Cardiac septum (tissue), 1 donor: Measurements from ENCODE around the gene PPP2R5E. TPM values are rescaled to one million over a fixed set of nuclear protein-coding genes. Genes with fewer than 3 reads are reported as not detected.
"Not testable (repeated sequence)": the region's sequence is repeated elsewhere in the genome, so short reads cannot be mapped to it uniquely, and the experiment has no call there.

ENCODE experiments used
- DNase-seq: peaks from one replicate; pipeline ENCODE4 v3.0.0-alpha.2; 2020; ENCODE audit warnings: low spot score
- intact Hi-C: fragments of 100-400 bp; cut with DNase I; formaldehyde crosslinking; loops from one replicate; pipeline ENCODE4 v1.14.0; 2022
- long read RNA-seq: library from polyadenylated mRNA; unstranded; transcript quantifications from one replicate; pipeline ENCODE4 v2.0.0, GENCODE V29; 2021
- total RNA-seq: library from RNA; stranded (reverse); fragmentation: NEBNext Ultra II Directional; extraction: Animal tissue kit (Norgen Biotek cat#: 25700); gene quantifications from one replicate; pipeline ENCODE4 v1.2.1, GENCODE V29; 2021
- donor health status: DM: no; HTN: no; CAD: no.

Gene PPP2R5E
- total RNA-seq = 40.3 TPM
- long read RNA-seq, full-length matches to known transcripts = 69 of 110 reads
- long read RNA-seq, partial matches to known transcripts = 13 of 110 reads
- long read RNA-seq, other reads (novel, unspliced or antisense) = 28 of 110 reads

- DNase-seq = peak; percentile 99
- intact Hi-C loops = loop anchor here (5.0 kb wide), 3 partner anchors 46 to 106 kb away; partner anchors contain the start of gene WDR89
Observed at GRCh38 chr14:63543000-63543825, at the start of gene PPP2R5E. TSS of gene PPP2R5E (minus strand) at chr14:63543377. CDS start at chr14:63539685, 3,692 bp downstream.

- DNase-seq, intact Hi-C loops: not testable (repeated sequence)
Observed at GRCh38 chr14:63583046-63583445, 39.9 kb upstream of the PPP2R5E start.

- intact Hi-C loops = no loop called here
- DNase-seq = no peak
Observed at GRCh38 chr14:63581491-63581890, 38.3 kb upstream of the PPP2R5E start.

- intact Hi-C loops = no loop called here
- DNase-seq = no peak
Observed at GRCh38 chr14:63578300-63578699, 35.1 kb upstream of the PPP2R5E start.

GRCh38 chr14:63573581-63573980 is 30.4 kb upstream of the PPP2R5E start:
- no peak for DNase-seq
- intact Hi-C loops = no loop called here

- intact Hi-C loops = no loop called here
- no peak for DNase-seq
Observed at GRCh38 chr14:63565448-63565847, 22.3 kb upstream of the PPP2R5E start.

- no peak for DNase-seq
- intact Hi-C loops = no loop called here
Observed at GRCh38 chr14:63564318-63564717, 21.1 kb upstream of the PPP2R5E start.

GRCh38 chr14:63563370-63564026 is 20.3 kb upstream of the PPP2R5E start:
- DNase-seq = no peak
- intact Hi-C loops = no loop called here

- DNase-seq = no peak
- intact Hi-C loops = no loop called here
Observed at GRCh38 chr14:63562405-63562804, 19.2 kb upstream of the PPP2R5E start.

- DNase-seq = no peak
- intact Hi-C loops = no loop called here
Observed at GRCh38 chr14:63555572-63555971, 12.4 kb upstream of the PPP2R5E start.

GRCh38 chr14:63551332-63551731 is 8.2 kb upstream of the PPP2R5E start:
- intact Hi-C loops = no loop called here
- DNase-seq = no peak

- intact Hi-C loops = no loop called here
- no peak for DNase-seq
Observed at GRCh38 chr14:63547798-63548335, 4.7 kb upstream of the PPP2R5E start.

GRCh38 chr14:63545431-63545830 is 2.3 kb upstream of the PPP2R5E start:
- DNase-seq = no peak
- intact Hi-C loops = loop anchor here (2.0 kb wide), 1 partner anchor 157 kb away; no protein-coding TSS in a partner anchor

GRCh38 chr14:63544591-63545299 is 1.6 kb upstream of the PPP2R5E start:
- intact Hi-C loops = loop anchor here (2.0 to 5.0 kb wide), 4 partner anchors 47 to 156 kb away; partner anchors contain the start of gene WDR89
- DNase-seq = no peak

GRCh38 chr14:63543826-63544406 is 739 bp upstream of the PPP2R5E start:
- DNase-seq = no peak
- intact Hi-C loops = loop anchor here (2.0 to 5.0 kb wide), 4 partner anchors 47 to 155 kb away; partner anchors contain the start of gene WDR89

GRCh38 chr14:63542231-63542999 is 762 bp downstream of the PPP2R5E start:
- DNase-seq = no peak
- intact Hi-C loops = loop anchor here (5.0 kb wide), 3 partner anchors 45 to 105 kb away; partner anchors contain the start of gene WDR89

GRCh38 chr14:63535918-63536317 is 7.3 kb downstream of the PPP2R5E start:
- no peak for DNase-seq

GRCh38 chr14:63533474-63533873 is 9.7 kb downstream of the PPP2R5E start:
- intact Hi-C loops = no loop called here
- no peak for DNase-seq

More at GRCh38 chr14:63535918-63536317, 7.3 kb downstream of the PPP2R5E start:
- intact Hi-C loops = no loop called here
